ENCODE results near the gene C1orf174.

DNA sequence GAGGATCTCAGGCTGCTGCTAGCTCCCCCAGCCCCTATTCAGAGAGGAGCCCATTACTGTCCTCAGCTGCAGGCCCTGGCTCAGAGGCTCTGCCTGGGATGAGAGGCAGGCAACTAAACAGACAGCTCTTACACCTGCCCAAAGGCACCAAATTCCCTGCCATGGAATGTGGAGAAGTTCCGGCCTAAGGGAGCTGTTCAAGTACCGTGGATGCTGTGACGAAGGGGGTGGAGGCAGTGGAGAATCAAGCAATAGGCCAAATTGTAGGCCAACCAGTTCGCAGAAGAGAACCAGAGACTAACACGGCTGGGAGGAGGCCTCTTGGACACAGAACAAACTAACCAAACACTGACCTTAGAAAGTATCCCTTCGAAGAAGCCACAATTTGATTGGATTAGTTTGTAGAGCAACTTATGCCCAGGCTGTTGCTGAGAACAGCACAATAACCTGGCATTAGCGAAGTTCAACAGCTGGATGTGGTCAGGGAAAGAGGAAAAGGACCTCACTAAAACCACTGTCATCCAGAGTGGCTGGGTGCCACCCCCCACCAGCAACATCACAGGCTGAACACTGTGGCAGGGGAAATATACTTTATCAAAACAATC is 3.6 kb downstream of the C1orf174 start:
- no peak for TF ChIP-seq CTCF (conservative IDR thresholded peaks at IDR 0.05; ENCODE audit: low read depth, low read length)
- no peak for TF ChIP-seq EZH2 (IDR thresholded peaks at IDR 0.05; ENCODE audit: low read length, unreplicated experiment)
- no peak for TF ChIP-seq EZH2phosphoT487 (IDR thresholded peaks at IDR 0.05; ENCODE audit: borderline replicate concordance, low read length)
